NCI-H748 (cell line): ENCODE data around the gene SS18L1.

Experiments used
- DNase-seq: peaks from one replicate; lab custom pipeline; 2025; ENCODE audit not compliant: unreplicated experiment; lab: John Stamatoyannopoulos, UW

The SS18L1 gene

GRCh38 chr20:62208795-62209755 is 65.5 kb downstream of the SS18L1 start:
- DNase-seq, result no peak

- no peak for DNase-seq
Observed at GRCh38 chr20:62209850-62210495, 66.4 kb downstream of the SS18L1 start.

- DNase-seq, result peak; percentile 91
Observed at GRCh38 chr20:62210496-62210855, 66.9 kb downstream of the SS18L1 start.

- no peak for DNase-seq
Observed at GRCh38 chr20:62211216-62211615, 67.6 kb downstream of the SS18L1 start.

- DNase-seq, result no peak
Observed at GRCh38 chr20:62211769-62212288, 68.3 kb downstream of the SS18L1 start.

GRCh38 chr20:62212299-62212698 is 68.7 kb downstream of the SS18L1 start:
- DNase-seq, result no peak

- peak; percentile 3 for DNase-seq
Observed at GRCh38 chr20:62214067-62214466, 70.5 kb downstream of the SS18L1 start.

- DNase-seq, result peak; percentile 12
Observed at GRCh38 chr20:62215020-62215990, 71.7 kb downstream of the SS18L1 start.

- DNase-seq, result no peak
Observed at GRCh38 chr20:62215991-62216635, 72.5 kb downstream of the SS18L1 start.

- DNase-seq, result no peak
Observed at GRCh38 chr20:62216636-62217566, 73.3 kb downstream of the SS18L1 start.

- DNase-seq, result no peak
Observed at GRCh38 chr20:62217913-62218773, 74.6 kb downstream of the SS18L1 start.

- DNase-seq, result peak; percentile 77
Observed at GRCh38 chr20:62219101-62219991, 75.8 kb downstream of the SS18L1 start.

GRCh38 chr20:62219992-62220665 is 76.6 kb downstream of the SS18L1 start, which contains the start of gene HRH3:
Gene HRH3 (minus strand): TSS chr20:62220278. CDS start chr20:62219970, 308 bp downstream.
- DNase-seq, result peak; percentile 65

- peak; percentile 20 for DNase-seq
Observed at GRCh38 chr20:62220666-62221568, 77.3 kb downstream of the SS18L1 start.

- no peak for DNase-seq
Observed at GRCh38 chr20:62222266-62222850, 78.8 kb downstream of the SS18L1 start.
